NCI-H2107 treated with DMSO at 0.1 percent for 48 hours (cell line): ENCODE data around the gene GMIP.

ENCODE experiments used
- DNase-seq: peaks from one replicate; lab custom pipeline; 2025; ENCODE audit not compliant: unreplicated experiment; lab: John Stamatoyannopoulos, UW

Gene GMIP

DNA sequence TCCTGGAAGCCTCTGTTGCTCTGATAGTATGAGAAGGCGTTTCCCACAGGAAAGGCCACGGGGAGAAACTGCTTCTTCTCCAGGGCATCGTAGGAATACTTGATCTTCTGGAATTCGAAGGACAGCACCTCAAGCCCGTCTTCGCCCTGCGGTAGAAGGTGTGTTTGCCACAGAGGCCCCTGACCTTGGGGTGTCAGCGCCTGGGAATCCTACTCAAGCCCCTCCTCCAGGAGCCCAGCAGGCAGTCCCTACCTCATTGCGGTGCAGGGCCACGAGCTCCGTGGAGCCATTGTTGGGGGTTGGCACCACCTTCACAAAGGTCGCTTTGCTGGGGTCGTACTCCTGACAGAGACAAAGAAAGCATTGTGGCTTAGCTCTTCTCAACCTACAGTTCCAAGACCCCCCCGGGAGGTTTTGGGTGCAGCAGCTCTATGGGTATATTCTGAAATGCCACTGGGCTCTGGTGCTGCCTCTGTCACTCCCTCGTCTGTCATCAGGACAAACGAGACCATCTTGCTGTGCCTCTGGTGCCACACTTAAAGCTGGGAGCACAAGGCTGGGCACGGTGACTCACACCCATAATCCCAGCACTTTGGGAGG, 16.3 kb upstream of the GMIP start:
- DNase-seq: no peak

DNA sequence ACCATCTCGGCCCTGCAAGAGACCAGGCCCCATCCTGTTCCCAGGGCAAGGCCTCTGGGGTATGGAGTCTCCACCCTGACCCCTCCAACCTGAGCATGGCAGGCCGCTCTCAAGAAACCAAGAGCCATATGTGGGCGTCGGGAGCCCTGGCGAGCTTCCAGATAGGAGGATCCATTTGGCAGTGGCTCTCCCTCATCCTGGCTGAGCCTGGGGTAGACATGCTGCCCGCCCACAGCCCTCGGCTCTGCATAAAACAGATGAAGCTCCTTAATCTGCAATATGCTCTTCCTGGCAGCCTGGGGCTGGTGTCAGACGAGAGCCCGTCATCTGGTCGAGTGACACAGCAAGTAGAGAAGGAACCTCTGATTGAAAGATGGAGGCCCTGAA, 13.9 kb upstream of the GMIP start:
- DNase-seq: no peak

- DNase-seq: no peak
These were observed 13.3 kb upstream of the GMIP start for GRCh38 chr19:19656451-19657396.

- no peak for DNase-seq
These were observed 12.3 kb upstream of the GMIP start for GRCh38 chr19:19655641-19656343.

- no peak for DNase-seq
These were observed 11.7 kb upstream of the GMIP start for GRCh38 chr19:19655051-19655594.

DNA sequence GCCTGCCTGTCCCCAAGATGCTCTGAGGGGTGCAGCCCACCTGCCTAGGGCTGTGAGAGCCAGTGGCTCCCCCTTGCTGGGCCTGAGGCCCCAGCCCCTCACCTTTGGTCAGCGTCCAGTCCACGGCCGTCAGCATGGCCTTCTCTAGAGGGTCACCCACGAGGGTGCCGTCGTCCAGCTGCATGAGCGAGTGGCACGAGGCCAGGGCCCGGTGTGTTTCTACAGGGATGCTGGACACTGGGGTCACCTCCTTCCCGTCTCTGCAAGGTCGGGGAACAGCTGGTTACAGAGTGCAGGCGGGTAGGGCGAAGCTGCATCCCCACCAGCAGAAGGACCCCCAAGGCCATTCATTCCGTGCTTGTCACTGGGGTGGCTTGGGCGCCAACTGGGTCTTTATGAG, 11.0 kb upstream of the GMIP start:
- DNase-seq: no peak

DNA sequence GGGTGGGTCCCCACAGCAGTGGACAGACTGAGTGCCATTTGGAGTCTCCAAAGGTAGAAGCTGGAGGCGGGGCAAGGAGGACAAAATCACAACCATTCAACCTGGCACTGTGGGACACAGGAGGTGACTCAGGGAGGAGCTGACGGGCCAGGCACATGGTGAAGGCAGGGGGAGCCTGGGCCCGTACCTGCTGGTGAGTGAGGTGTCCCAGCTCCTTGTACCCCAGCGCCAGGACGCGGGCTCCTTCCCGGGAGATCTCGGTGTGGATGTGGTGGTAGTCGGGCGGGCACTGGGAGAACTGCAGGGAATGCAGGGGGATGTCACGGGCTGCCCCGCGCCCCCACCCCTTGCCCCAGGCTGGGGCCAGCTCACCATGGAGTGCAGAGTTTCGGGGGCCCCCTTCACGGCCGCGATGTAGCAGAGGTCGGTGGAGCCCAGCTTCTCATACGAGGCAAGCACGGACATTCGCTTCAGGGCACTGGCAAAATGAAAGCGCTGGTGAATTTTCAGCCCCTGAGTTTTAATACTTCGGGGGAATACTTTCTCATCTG, 10.2 kb upstream of the GMIP start:
- no peak for DNase-seq

- no peak for DNase-seq
These were observed 9.2 kb upstream of the GMIP start for GRCh38 chr19:19652482-19653295.

DNA sequence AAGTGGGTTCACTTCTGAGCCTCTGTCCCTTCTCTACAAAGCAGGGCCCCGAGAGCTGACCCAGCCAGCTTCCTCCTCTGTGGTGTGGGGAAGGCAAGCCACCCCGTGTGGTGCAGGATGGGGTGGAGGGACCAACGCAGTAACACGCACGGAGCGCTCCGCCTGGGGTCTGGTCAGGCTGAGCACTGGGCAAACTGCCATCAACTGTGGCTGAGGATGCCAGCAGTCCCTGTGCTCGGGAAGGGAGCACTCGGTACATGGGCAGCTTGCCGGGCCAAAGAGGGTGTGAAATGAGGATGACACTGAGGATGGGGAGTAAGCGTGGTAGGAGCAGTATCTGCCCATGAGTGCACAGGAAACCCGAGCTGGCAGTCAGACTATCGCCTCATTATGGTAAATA, 7.6 kb upstream of the GMIP start:
- DNase-seq: no peak

GRCh38 chr19:19650331-19650730, 6.9 kb upstream of the GMIP start:
- no peak for DNase-seq

DNA sequence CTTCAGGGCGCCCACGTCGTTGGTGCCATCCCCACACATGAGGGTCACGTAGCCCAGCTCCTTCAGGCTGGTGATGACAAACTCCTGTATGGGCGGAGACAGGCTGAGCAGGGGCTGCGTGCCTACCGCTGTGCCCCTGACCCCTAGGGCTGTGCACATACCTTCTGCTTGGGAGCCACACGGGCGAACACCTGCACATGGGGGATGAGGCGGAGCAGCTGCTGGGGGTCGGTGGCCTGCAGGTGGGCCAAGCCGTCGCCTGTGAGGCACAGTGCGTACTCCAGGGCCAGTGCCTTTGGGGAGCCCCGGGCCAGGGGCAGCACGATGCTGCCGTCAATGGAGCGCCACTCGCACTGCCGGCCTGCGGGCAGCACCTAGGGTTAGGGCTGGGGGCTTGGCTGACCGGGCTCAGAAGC, 6.1 kb upstream of the GMIP start:
- no peak for DNase-seq

DNA sequence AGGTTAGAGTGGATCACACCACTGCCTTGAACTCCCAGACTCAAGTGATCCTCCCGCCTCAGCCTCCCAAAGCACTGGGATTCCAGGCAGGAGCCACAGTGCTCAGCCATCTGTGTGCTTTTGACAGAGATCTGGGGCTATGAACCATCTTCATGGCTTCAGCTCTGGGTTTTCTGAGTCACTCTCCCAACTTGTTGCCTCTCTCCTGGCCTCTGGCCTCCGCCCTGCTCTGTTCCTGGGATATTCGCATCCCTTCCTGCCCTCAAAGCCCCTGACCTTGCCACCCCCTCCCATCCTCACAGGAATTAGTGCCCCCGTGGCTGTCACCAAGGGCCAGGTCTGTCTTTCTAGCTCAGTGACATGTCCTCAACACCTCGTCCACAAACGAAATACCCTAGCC, 5.7 kb upstream of the GMIP start:
- no peak for DNase-seq

GRCh38 chr19:19647037-19647835, 3.8 kb upstream of the GMIP start:
- DNase-seq: no peak

- no peak for DNase-seq
These were observed 1.9 kb upstream of the GMIP start for GRCh38 chr19:19645233-19645870.

DNA sequence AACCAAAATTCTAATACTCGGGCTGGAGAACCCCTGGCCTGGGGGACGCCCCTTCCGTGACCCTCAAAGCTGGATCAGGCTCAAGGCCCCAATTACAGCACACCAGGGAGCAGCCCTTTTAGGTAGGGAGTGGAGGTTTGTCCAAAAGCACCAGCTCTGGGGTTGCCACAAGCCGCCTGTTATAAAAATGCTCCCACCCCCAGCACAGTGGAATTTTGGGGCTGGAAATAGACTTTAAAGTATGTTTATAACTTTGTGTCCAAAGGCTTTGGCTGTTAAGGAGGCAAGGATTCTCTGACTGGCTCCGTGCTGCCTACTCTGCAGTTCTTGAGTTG, 564 bp upstream of the GMIP start:
- DNase-seq: no peak

- DNase-seq: no peak
These were observed 825 bp downstream of the GMIP start for GRCh38 chr19:19642506-19643157.

DNA sequence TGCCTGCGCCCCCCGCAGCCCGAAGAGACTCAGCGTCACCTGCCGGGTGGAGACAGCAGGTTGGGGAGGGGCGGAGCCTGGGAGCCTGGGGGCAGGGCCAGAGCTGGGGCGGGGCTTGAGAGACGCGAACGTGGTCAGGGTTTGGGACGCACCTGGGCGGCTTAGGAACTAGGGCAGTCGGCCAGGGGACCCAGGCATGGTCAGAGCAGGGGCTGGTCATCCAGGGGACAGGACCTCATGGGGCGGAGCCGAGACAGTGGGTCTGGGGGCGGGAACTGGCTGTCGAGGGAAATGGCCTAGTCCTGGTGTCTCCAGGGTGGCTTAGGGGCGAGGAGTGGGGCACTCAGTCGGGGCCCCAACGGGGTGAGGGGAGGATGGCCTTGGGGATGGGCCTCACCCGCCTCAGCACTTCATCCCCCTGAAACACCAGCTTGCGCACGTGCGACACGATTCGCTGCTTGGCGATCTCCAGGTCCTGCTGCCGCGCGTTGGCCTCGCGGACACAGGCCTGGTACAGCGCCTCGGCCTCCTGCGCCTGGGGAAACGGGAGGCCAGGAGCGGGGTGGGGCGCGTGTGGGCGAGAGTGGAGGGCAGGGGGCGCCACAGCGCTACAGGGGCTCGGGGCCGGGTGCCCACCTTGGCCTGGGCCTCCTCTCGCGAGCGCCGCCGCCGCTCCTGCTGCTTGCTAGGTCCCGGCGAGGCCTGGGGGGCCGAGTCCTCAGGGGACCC, 5.8 kb downstream of the GMIP start:
- DNase-seq: no peak

DNA sequence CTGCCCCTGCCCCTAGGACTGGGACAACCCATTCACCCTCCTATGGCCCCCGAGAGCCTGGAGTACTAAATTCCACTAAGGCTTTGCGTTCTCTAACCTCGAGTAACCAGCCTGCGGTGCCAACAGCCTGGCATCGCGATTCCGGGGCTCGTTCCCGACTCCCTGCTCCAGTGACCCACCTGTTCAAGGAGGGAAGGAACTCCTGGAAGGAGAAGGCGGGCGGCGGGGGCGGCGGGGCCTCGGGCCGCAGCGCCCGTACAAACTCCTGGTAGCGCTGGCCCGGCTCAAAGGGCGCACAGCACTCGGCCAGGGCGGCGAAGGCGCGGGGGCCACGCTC, 6.3 kb downstream of the GMIP start:
- DNase-seq: no peak
